GM18508 (cell line): ENCODE results near the gene ACTR3C.
"Not testable (repeated sequence)": the region's sequence is repeated elsewhere in the genome, so short reads cannot be mapped to it uniquely, and the experiment has no call there.

ENCODE experiments used
- ATAC-seq: cut with Tn5 transposase; IDR thresholded peaks from one replicate; pipeline ENCODE4 v1.9.1; 2021; ENCODE audit warnings: moderate number of reproducible peaks; ENCODE audit not compliant: insufficient read depth, unreplicated experiment

Gene ACTR3C

DNA sequence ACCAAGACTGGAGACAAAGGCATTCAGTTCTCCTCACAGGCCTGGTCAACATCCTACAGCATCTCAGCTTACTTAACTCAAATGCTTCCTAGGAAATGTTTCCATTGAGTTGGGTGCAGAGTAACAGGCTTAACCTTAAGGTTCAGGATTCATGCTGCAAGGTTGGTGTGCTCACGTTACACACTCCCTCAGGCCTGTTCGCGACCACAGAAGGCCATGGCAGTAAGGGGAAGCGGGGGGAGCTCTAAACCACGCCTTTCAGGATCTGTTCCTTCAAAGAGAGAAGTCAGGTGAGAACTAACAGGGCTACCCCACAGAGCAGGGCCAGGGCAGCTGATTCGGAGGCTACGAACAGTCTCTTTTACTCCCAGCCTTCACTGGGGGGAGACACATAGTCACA, 35.5 kb downstream of the ACTR3C start:
- not testable (repeated sequence) for ATAC-seq

GRCh38 chr7:150285849-150286754, 37.2 kb downstream of the ACTR3C start:
- ATAC-seq: not testable (repeated sequence)

GRCh38 chr7:150283608-150284007, 39.7 kb downstream of the ACTR3C start:
- ATAC-seq: not testable (repeated sequence)

GRCh38 chr7:150283111-150283510, 40.2 kb downstream of the ACTR3C start:
- not testable (repeated sequence) for ATAC-seq

DNA sequence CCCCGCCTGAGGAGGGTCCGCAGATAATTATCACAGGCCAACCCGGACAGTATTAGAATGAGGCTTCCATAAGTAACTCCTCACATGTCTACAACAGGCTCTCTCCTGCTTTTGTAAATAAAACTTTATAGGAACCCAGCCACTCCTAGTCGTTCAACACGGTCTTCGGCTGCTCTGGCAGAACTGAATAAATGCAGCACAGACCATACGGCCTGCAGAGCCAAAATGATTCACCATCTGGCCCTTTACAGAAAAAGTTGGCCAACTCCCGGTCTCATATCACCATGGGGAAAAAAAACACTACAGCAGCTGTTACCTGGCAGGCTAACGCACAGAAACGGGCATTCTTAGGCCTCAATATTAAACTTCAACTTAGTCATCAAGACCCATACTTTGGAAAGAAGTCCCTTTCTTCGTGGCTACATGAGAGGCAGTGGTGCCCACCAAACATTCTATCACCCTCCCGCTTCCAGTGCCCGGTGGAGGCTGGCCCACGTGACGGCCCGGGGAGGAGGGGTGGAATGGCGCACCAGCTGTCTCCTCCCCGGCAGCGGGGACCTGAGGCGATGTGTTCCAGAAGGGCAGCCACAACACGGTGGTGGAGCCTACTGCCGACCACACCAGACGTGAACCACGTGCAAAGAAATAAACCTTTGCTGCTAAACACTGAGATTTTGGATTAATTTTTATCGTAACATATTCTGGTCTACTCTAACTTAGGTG, 41.5 kb downstream of the ACTR3C start:
- not testable (repeated sequence) for ATAC-seq

DNA sequence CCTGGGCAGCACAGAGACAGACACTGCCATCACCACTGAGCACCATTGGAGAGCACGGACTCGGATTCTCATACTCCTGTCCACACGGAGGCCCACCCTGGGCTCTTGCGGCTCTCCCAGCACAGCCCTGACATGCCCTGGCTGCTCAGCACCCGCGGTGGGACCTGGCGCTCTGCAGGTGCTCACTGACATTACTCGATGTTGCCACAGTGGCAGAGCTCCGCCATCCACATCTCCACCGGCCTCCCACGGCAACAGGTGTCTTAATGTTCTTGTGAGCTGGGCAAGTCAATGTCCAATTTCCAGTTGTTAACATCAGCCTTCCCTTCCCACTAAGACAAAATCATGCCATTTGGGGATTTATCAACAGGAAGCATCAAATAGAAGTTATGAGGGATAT, 45.0 kb downstream of the ACTR3C start:
- ATAC-seq: not testable (repeated sequence)

- not testable (repeated sequence) for ATAC-seq
Observed at GRCh38 chr7:150276132-150276695, 47.1 kb downstream of the ACTR3C start.

DNA sequence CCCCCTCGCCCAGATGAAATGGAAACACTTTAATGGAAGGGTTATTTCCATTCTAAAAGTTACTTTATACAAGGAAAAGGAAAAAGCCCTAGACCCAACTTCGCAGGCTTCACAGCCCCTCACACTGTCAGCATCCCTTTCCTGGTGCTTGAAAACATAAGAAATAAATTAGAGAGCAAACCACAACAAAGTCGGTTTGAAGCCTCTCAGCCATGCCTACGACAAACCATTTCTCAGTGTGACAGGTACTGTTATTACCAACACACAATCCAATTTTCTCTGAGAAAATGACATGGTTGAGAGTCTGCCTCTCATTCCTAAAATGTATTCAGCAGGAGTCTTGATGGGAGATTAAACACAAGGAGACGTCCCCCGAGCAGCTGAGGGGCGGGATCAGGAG, 51.4 kb downstream of the ACTR3C start:
- ATAC-seq: not testable (repeated sequence)

- ATAC-seq: not testable (repeated sequence)
Observed at GRCh38 chr7:150270101-150270824, 53.1 kb downstream of the ACTR3C start.

- ATAC-seq: not testable (repeated sequence)
Observed at GRCh38 chr7:150268798-150269197, 54.5 kb downstream of the ACTR3C start.

- not testable (repeated sequence) for ATAC-seq
Observed at GRCh38 chr7:150268287-150268686, 55.1 kb downstream of the ACTR3C start.

DNA sequence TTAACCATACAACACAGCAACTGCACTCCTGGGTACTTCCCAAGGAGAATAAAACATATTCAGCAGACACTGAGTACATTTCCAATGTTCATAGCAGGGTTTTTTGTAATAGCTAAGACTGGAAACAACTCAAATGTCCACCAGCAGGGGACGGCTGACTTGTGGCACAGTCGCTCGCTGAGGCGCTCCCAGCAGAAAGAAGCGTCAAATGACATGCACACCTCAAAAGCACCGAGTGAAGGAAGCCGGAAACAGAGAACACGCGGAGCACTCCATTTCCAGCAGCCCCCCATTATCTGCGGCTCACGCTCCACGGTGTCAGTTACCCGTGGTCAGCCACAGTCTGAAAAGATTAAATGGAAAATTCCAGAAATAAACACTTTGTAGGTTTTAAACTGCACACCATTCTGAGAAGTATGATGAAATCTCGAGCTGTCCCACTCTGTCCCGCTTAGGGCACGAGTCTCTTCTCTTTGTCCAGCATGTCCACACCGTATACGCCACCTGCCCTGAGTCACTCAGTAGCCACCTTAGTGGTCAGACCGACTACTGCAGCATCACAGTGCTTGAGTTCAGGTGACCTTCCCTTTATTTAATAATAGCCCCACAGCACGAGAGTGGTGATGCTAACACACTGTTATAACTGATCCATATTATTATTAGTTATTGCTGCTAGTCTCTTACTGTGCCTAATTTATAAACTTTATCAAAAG, 56.2 kb downstream of the ACTR3C start:
- ATAC-seq: not testable (repeated sequence)

- ATAC-seq: not testable (repeated sequence)
Observed at GRCh38 chr7:150262656-150263055, 60.7 kb downstream of the ACTR3C start.

DNA sequence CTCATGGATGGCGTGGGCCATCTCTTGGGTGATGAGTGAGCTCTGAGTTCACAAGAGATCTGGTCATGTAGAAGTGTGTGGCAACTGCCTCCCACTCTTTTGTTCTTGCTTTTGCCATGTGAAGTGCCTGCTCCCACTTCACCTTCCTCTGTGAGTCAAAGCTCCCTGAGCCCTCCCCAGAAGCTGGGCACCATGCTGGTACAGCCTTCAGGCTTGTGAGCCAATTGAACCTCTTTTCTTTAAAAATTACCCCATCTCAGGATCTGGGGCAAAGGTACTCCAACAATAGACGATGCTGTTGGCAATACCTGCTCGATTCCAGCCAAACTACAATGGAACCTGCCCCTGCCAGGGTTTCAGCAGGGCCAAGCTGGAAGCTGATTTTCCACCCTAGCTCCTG, 75.6 kb downstream of the ACTR3C start:
- ATAC-seq: not testable (repeated sequence)

GRCh38 chr7:150245208-150245607, 78.1 kb downstream of the ACTR3C start:
- not testable (repeated sequence) for ATAC-seq

DNA sequence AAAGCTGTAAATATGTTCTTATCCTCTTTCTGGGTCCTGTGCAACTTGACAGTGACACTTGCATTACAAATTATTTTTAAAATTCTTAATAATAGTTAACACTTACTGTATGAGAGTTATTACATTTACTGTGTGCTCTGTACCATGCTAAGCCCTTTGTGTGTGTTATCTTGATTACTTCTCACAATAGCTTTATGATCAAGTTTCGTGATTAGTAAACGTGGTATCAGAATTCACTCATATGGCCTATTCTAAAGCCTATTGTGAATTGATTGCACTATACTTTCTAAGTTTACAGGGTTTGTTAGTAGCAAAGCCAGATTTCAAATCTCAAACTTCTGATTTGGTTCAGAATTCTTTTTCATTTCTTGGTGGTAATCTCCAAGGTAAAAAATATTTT, 80.4 kb downstream of the ACTR3C start:
- not testable (repeated sequence) for ATAC-seq

GRCh38 chr7:150225444-150225843, 97.9 kb downstream of the ACTR3C start:
- ATAC-seq: not testable (repeated sequence)

GRCh38 chr7:150222083-150222972, 101.0 kb downstream of the ACTR3C start:
- ATAC-seq: not testable (repeated sequence)
